Measurements from ENCODE around the gene TRAPPC6A.

- TF ChIP-seq CTCF (conservative IDR thresholded peaks at IDR 0.05; ENCODE audit: low read depth in 2 of 2) (no peak), EZH2 (IDR thresholded peaks at IDR 0.05; ENCODE audit: low read depth, unreplicated experiment) (no peak), ZNF331 (CRISPR knock-in tag; IDR thresholded peaks at IDR 0.05; ENCODE audit: low read depth) (no peak), POLR2AphosphoS5 (IDR thresholded peaks at IDR 0.05; ENCODE audit: low read depth) (no peak), ZNF114 (CRISPR knock-in tag; IDR thresholded peaks at IDR 0.05) (no peak)
Measured at GRCh38 chr19:45163751-45164460, 14.1 kb downstream of the TRAPPC6A start.
